ENCODE results near the gene PDZD7.

The PDZD7 gene

DNA sequence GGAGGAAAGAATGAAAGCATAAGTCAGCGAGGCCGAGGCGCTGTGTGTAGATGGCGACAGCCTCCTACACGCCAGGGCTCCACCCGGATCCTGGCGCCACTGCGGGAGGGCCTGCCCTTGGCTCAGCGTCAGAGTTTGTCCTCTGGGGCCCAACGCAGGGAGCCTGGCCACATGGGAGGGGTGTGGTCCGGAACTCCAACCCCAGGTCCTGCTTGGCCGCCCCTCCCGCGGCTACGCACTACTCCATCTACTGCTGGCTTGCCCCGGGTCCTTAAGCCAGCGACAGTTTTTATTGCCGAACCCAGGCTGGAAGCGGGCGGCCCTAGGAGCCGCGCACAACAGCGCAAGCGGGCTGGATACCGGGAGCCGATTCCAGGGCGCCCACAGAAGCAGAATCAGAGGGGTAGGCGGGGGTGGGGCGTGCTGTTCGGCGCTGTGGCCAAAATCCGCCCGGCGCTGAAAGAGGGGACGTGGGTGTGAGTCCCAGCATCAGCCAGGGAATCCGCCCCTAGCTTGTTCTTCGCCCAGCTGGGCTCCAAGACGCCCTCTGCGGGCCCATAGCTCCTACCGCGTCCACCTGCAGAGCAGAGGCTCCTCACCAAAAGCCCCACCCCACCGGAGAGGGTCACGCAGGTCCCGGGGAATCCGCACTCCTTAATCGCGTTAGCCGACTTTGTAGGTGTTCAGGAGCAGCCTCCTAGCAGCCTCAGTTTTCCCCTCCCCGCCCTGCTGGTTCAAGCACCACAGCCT is 35.4 kb upstream of the PDZD7 start:
- TF ChIP-seq, protein P1, sequence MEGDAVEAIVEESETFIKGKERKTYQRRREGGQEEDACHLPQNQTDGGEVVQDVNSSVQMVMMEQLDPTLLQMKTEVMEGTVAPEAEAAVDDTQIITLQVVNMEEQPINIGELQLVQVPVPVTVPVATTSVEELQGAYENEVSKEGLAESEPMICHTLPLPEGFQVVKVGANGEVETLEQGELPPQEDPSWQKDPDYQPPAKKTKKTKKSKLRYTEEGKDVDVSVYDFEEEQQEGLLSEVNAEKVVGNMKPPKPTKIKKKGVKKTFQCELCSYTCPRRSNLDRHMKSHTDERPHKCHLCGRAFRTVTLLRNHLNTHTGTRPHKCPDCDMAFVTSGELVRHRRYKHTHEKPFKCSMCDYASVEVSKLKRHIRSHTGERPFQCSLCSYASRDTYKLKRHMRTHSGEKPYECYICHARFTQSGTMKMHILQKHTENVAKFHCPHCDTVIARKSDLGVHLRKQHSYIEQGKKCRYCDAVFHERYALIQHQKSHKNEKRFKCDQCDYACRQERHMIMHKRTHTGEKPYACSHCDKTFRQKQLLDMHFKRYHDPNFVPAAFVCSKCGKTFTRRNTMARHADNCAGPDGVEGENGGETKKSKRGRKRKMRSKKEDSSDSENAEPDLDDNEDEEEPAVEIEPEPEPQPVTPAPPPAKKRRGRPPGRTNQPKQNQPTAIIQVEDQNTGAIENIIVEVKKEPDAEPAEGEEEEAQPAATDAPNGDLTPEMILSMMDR (IDR thresholded peaks at IDR 0.05; ENCODE audit: borderline replicate concordance, control extremely low read depth, extremely low read depth, insufficient read depth, missing control alignments), result peak; percentile 36
- DNase-seq (ENCODE audit: low spot score), result peak; percentile 81
- in situ Hi-C loops (cut with MboI; ENCODE audit: low sequenced_read_pairs, unreplicated experiment), result no loop called here

DNA sequence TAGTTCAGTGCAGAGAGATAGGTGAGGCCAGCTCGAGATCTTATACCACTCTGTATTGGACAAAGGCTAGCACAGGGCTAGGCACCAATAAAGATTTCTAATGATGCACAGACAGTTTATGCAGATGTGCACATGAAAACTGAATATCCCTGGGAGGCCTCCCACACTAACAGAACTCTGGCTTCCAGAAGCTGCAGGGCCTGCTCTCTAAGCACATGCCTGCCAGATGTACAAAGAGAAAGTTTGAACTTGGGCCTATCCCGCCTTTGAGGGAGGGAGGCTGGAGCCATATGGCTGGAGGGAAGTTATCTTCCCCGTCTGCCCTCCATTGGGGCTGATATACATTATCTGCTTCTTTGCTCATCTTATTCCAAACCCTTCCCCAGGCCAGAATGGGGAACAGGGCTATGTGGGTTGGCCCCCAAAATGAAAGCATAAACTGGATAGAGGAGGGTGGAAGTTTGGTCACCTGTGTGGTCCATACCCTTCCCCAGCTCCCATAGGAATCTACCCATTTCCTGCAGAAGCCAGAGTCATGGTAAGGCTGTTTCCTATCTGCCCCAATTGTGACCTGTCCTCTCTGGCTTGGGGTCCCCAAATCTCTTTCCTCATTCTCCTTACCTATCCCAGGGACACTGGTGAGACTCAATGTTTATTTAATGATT is 34.7 kb upstream of the PDZD7 start:
- DNase-seq (ENCODE audit: low spot score), result peak; percentile 17
- TF ChIP-seq, protein P1 (IDR thresholded peaks at IDR 0.05; ENCODE audit: borderline replicate concordance, control extremely low read depth, extremely low read depth, insufficient read depth, missing control alignments), result no peak
- in situ Hi-C loops (cut with MboI; ENCODE audit: low sequenced_read_pairs, unreplicated experiment), result no loop called here

DNA sequence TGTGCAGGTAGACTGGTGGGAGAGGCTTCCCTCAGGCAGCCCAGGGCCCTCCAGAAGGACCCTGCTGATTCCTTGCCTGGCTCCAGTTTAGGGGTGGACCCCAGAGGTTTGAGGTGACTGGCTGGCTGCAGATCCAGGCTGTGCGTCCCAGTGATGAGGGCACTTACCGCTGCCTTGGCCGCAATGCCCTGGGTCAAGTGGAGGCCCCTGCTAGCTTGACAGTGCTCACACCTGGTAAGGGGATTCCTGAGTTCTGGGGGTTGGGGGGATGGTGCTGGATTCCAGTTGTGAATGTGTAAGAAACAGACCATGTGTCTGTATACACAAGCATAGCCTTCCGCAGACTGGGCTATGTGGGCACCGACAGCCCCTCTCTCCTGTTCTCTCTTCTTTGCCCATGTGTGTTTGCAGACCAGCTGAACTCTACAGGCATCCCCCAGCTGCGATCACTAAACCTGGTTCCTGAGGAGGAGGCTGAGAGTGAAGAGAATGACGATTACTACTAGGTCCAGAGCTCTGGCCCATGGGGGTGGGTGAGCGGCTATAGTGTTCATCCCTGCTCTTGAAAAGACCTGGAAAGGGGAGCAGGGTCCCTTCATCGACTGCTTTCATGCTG is 33.6 kb upstream of the PDZD7 start:
- TF ChIP-seq, protein P1 (IDR thresholded peaks at IDR 0.05; ENCODE audit: borderline replicate concordance, control extremely low read depth, extremely low read depth, insufficient read depth, missing control alignments), result no peak
- DNase-seq (ENCODE audit: low spot score), result no peak
- in situ Hi-C loops (cut with MboI; ENCODE audit: low sequenced_read_pairs, unreplicated experiment), result no loop called here

DNA sequence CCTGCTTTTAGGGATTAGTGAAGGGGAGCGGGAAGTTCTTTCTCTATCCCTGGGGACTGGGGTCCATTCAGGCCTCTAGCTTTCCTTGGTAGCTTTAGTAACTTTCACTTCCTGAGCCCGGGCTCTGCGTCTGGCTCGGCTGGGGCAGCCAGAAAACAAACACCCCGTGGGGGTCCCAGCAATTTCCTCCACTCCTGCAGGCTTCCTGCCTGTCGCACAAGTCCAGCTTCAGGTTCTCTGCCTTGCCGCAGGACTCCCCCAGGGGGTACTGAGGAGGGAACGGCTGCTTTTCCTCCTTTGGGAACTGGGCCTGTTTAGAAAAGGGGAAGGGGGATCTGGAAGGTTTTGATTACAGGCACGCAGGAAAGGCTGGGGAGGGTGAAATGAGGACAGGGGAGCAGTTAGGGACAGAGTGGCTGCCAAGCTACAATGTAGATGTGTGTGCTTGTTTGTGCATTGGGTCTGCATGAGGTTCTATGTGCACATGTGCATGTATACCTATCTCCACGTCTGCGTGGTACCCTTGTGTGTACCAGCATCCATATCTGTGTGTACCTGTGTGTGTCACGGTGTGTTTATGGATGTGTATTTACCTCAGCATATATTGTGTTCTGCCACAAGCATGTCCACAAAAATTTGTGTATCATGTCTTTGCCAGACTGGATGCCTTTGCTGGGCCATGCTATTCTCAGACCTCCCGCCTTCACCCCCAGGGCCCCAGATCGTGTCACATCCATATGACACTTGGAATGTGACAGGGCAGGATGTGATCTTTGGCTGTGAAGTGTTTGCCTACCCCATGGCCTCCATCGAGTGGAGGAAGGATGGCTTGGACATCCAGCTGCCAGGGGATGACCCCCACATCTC is 32.9 kb upstream of the PDZD7 start:
- DNase-seq (ENCODE audit: low spot score), result no peak
- TF ChIP-seq, protein P1 (IDR thresholded peaks at IDR 0.05; ENCODE audit: borderline replicate concordance, control extremely low read depth, extremely low read depth, insufficient read depth, missing control alignments), result no peak
- in situ Hi-C loops (cut with MboI; ENCODE audit: low sequenced_read_pairs, unreplicated experiment), result no loop called here

DNA sequence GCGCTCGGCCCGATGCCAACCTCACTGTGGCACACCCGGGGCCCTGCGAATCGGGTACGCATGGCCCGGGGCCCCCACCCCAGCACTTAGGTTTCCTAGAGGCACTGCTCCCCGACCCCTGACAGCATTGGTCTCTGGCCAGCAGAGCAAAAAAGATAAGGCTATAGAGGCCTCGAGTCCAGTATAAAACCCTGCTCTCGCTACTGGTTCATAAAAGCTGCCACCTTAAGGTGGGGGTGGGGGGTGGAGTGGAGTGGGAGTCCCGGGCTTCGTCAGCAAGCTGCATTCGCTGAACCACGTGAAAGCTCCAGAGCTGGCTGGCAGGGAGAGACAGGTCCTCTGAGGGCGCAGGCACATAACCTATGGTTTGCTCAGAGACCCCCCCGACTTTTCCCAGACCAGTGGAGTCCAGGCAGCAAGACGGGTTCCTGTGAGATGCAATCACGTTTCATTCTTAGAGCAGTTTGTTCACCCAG is 32.2 kb upstream of the PDZD7 start:
- TF ChIP-seq, protein P1 (IDR thresholded peaks at IDR 0.05; ENCODE audit: borderline replicate concordance, control extremely low read depth, extremely low read depth, insufficient read depth, missing control alignments), result no peak
- in situ Hi-C loops (cut with MboI; ENCODE audit: low sequenced_read_pairs, unreplicated experiment), result no loop called here
- no peak for DNase-seq (ENCODE audit: low spot score)

Data from GM13976 (cell line).